NCI-H1694 treated with DMSO at 0.1 percent for 48 hours (cell line): Measurements from ENCODE around the gene TNFRSF8.
A peak's percentile ranks its signal among the peaks of the same experiment; 100 is the strongest.
"Not testable (repeated sequence)": the region's sequence is repeated elsewhere in the genome, so short reads cannot be mapped to it uniquely, and the experiment has no call there.

Source experiments
- DNase-seq: peaks from one replicate; lab custom pipeline; 2025; lab: John Stamatoyannopoulos, UW

The TNFRSF8 gene

GRCh38 chr1:12085643-12086260, 22.6 kb downstream of the TNFRSF8 start:
- no peak for DNase-seq

- no peak for DNase-seq
These were observed 24.8 kb downstream of the TNFRSF8 start for GRCh38 chr1:12087797-12088314.

- no peak for DNase-seq
These were observed 25.5 kb downstream of the TNFRSF8 start for GRCh38 chr1:12088607-12089006.

- DNase-seq = no peak
These were observed 27.2 kb downstream of the TNFRSF8 start for GRCh38 chr1:12090326-12090725.

- DNase-seq = no peak
These were observed 28.1 kb downstream of the TNFRSF8 start for GRCh38 chr1:12091191-12091590.

DNA sequence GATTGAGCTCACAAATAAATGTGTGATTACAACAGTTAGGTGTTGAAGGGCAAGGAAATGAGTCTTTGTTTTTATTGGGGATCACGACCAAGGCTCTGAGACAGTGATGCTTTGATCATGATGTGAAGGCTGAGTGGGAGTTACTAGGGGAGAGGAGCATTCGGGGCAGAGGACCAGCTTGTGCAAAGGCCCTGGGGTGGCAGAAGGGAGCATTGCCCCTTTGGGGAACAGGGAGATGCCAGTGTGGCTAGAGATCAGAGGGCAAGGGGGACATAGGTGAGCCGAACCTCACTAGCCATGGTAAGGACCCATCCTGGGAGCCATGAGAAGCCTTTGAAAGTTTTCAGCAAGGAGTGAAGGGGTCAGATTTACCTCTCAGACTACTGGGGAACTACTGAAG, 31.1 kb downstream of the TNFRSF8 start:
- no peak for DNase-seq

- DNase-seq = no peak
These were observed 32.6 kb downstream of the TNFRSF8 start for GRCh38 chr1:12095452-12096263.

- no peak for DNase-seq
These were observed 33.5 kb downstream of the TNFRSF8 start for GRCh38 chr1:12096615-12097014.

DNA sequence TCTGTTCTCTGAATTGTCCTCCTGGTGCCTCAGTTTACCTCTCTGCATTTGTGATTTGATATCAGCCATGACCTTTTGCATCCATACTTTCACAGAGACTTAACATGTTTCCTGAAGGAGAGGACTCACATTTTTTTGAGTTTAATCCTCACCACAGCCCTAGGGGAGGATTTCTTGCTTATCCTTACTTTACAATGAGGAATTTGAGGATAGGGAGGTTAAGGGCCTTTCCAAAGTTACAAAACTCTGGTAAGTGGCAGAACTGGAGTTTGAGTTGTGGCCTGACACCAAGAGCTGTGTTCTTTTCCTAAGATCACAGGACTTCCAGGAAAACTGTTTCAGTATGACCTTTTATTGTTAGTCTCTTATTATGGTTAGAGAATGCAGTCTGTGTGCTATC, 34.2 kb downstream of the TNFRSF8 start:
- DNase-seq = no peak

DNA sequence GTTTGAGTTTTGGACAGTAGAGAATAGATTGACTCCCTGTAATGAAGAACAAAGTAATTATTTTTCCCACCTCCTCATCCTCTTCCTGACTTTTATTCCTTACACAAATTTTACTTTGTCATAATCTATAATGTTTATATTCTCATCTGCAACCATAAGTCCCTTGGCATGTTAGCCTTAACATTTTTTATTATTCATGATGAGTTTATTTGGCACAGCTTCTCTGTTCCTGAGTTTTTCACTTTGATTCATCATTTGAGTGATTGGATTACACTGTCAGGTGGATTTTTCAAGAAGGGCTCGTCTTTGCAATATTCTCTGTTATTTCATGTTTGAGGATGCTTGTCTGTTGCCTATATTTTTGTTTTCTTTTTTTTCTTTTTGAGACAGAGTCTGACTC, 35.7 kb downstream of the TNFRSF8 start:
- DNase-seq = no peak

GRCh38 chr1:12099610-12100009, 36.5 kb downstream of the TNFRSF8 start:
- no peak for DNase-seq

DNA sequence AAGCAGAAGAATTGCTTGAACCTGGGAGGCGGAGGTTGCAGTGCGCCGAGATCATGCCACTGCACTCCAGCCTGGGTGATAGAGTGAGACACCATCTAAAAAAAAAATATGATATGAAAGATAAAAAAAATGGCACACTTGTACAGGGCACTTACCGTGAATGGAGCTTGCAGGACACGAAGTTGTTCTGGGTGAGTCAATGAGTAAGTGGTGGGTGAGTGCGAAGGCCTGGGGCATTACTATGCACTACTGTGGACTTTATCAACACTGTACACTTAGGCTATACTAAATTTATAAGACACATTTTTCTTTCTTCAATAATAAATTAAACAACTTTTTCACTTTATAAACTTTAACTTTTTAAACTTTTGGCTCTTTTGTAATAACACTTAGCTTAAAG, 37.0 kb downstream of the TNFRSF8 start:
- DNase-seq = no peak

GRCh38 chr1:12101120-12101519, 38.0 kb downstream of the TNFRSF8 start:
- DNase-seq = not testable (repeated sequence)

DNA sequence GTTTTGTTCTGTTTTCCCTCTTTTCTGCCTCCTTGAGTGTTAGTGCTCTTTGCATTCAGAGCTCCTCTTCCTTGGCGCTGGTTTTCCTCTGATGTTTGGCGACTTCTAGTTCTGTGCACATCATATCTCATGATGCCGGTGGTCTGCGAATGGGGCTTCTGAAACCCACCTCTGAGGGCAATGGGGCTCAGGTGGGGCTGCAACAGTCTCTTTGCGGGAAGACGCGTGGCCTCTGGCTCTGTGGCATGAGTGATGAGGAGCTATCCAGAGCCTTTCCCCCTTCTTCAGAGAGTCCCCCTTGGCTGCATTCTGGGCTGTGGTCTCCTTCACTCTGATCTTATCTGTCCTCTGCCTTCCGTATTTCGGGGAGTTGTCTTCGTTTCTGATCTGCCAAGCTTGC, 39.0 kb downstream of the TNFRSF8 start:
- DNase-seq = no peak

DNA sequence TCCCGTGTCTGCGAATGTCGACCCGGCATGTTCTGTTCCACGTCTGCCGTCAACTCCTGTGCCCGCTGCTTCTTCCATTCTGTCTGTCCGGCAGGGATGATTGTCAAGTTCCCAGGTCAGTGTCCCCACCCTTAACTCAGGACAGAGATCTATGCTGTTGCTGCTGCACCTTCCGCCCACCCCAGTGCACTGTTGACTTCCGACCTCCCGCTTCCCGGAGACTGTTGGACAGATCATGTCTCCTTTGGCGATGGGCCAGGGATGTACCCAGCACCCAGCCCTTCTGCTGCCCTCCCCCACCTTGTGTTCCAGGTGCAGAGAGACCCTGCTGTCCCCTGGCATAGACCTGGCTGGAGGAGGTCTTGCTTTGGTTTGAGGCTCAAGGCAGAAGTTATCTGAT, 41.3 kb downstream of the TNFRSF8 start:
- DNase-seq = no peak

DNA sequence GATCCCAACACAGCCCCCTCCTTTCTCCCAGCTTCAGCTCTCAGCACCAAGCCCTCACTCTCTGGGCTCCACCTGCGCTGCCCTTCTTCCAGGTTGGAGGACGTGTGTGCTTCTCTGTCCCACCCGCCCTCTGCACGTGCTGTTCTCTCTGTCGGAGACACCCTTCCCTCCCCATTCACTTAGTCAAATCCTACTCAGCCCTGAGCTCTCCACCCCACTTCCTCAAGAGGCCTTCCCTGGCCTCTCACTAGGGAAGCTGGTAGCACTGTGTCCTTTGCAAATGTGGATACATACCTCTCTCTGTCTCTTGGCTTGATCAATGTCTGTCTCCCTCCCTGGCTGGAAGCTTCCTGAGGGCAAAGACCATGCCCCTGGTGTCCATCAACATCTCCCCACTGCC, 43.0 kb downstream of the TNFRSF8 start:
- DNase-seq = no peak

DNA sequence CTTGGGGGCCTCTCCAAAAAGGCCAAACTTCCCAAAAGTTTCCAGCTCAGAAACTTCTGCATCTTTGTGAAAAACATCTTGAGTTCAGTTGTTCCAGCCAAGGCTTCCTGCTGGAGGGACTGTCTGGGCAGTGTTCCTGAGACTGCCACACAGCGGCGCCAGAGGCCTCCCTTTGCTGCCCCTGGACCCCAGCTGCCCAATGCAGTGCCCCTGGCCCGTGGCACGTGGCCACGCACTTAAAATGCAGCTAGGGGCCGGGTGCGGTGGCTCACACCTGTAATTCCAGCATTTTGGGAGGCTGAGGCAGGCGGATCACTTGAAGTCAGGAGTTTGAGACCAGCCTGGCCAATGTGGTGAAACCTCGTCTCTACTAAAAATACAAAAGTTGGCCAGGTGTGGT, 43.8 kb downstream of the TNFRSF8 start:
- DNase-seq = not testable (repeated sequence)

DNA sequence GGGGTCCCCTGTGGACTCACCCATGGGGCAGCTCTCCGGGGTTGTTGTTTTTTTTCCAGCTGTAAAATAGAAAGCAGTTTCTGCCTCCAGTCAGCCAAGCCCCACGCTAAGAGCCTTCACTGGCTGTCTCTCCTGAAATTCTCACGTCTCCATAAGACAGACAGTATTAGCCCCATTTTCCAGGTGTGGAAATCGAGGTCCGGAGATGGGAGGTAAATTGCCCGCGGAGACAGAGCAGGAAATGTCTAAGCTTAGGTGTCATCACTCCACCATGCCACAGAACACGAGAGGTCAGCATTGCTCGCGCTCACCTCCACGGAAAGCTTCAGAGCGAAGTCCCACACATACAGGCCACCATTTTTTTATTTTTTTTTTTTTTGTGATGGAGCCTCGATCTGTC, 44.6 kb downstream of the TNFRSF8 start:
- no peak for DNase-seq

DNA sequence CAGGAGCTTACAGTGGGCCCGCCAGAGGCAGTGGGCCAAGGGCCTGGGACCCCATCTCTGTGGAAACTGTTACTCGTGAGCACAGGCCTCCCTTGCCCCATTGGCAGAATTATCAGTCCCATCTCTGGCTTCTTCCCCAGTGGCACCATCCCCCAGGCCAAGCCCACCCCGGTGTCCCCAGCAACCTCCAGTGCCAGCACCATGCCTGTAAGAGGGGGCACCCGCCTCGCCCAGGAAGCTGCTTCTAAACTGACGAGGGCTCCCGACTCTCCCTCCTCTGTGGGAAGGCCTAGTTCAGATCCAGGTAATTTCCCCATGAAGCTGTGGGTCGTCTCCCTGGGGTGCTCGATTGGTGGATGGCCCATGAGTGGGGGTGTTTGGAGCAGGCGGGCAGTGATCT, 46.8 kb downstream of the TNFRSF8 start:
- DNase-seq = no peak

DNA sequence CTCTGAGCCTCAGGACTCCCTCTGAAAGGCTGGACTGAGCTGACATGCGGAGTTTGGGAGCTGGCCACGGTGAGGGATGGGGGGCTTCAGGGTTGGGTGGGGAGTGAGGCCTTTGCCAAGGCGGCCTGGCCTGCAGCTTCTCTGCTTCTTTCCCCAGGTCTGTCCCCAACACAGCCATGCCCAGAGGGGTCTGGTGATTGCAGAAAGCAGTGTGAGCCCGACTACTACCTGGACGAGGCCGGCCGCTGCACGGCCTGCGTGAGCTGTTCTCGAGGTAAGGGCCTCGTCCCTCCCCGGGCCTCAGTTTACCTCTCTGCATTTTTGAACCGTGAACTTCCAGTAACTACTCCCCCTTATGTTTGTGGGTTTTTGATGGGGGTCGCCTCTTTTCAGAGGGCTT, 48.6 kb downstream of the TNFRSF8 start:
- no peak for DNase-seq

GRCh38 chr1:12112711-12113161, 49.6 kb downstream of the TNFRSF8 start:
- no peak for DNase-seq

DNA sequence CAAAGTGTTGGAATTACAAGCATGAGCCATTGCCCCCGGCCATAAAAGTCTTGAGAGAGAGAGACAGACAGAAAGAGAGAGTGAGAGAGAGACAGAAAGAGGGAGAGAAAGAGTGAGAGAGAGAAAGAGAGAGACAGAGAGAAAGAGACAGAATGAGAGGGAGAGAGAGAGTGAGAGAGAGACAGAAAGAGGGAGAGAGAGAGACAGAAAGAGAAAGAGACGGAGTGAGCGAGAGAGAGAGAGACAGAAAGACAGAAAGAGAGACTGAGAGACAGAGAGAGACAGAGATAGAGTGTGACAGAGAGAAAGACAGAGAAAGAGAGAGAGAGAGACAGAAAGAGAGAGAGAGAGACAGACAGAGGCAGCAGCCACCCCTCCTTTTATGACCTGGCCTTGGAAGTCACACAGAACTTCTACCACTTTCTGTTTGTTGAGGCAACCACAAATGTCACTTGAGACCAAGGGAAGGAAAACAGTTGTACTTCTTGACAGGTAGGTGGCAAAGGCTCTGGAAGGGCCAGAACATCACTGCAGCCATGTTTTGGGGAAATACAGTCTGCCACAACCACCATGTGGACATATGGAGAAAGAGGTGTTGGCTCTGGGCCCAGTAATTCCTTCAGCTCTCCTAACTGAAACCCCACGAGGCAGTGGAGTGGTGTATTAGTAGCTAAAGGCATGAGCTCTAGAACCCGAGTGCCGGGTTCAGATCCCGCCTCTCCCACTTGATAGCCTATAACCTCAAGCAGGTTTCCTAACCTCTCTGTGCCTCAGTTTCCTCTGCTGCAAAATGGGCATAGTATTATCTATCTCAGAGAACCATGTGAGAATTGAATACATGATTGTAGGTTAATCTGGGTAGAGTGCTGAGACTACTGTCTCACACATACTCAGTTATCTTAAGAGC, 50.6 kb downstream of the TNFRSF8 start:
- peak; percentile 33 for DNase-seq

- no peak for DNase-seq
These were observed 51.2 kb downstream of the TNFRSF8 start for GRCh38 chr1:12114340-12114683.
